Glutamatergic neuron (in vitro differentiated cells): ENCODE measurements around the gene PSMF1. TPM values are rescaled to one million over a fixed set of nuclear protein-coding genes. Genes with fewer than 3 reads are reported as not detected.

Experiments used
- DNase-seq: peaks from one replicate; pipeline ENCODE4 v3.0.0; 2022
- H3K27ac Mint-ChIP-seq: one replicate; pipeline ENCODE4 v1.8.0; 2020; ENCODE audit warnings: mild to moderate bottlenecking, mixed read lengths, inconsistent platforms; ENCODE audit not compliant: unreplicated experiment
- H3K27me3 Mint-ChIP-seq: one replicate; pipeline ENCODE4 v1.8.0; 2020; ENCODE audit warnings: mild to moderate bottlenecking, moderate library complexity, mixed read lengths, inconsistent platforms; ENCODE audit not compliant: unreplicated experiment
- H3K36me3 Mint-ChIP-seq: one replicate; pipeline ENCODE4 v1.8.0; 2020; ENCODE audit warnings: mild to moderate bottlenecking, mixed read lengths, inconsistent platforms; ENCODE audit not compliant: unreplicated experiment
- H3K4me1 Mint-ChIP-seq: one replicate; pipeline ENCODE4 v1.8.0; 2020; ENCODE audit warnings: mild to moderate bottlenecking, low read depth, mixed read lengths, inconsistent platforms; ENCODE audit not compliant: unreplicated experiment
- H3K4me3 Mint-ChIP-seq: one replicate; pipeline ENCODE4 v1.8.0; 2020; ENCODE audit warnings: mild to moderate bottlenecking, mixed read lengths, inconsistent platforms; ENCODE audit not compliant: unreplicated experiment
- H3K9me3 Mint-ChIP-seq: one replicate; pipeline ENCODE4 v1.8.0; 2020; ENCODE audit warnings: mild to moderate bottlenecking, moderate library complexity, mixed read lengths, inconsistent platforms; ENCODE audit not compliant: unreplicated experiment
- total RNA-seq: library from RNA; stranded (reverse); fragmentation: NEBNext Ultra II Directional; extraction: Animal tissue kit (Norgen Biotek cat#: 25700); gene quantifications from one replicate; pipeline ENCODE4 v1.2.1, GENCODE V29; 2021; ENCODE audit not compliant: unreplicated experiment
- TF ChIP-seq, protein P1 (sequence below): fragments of 200-600 bp; sonication (generic); IDR thresholded peaks from one replicate; pipeline ENCODE4 v1.5.0; 2021; ENCODE audit not compliant: partially characterized antibody, unreplicated experiment

PSMF1 gene
- total RNA-seq, 1 donor from 2014 or later = 241 TPM

DNA sequence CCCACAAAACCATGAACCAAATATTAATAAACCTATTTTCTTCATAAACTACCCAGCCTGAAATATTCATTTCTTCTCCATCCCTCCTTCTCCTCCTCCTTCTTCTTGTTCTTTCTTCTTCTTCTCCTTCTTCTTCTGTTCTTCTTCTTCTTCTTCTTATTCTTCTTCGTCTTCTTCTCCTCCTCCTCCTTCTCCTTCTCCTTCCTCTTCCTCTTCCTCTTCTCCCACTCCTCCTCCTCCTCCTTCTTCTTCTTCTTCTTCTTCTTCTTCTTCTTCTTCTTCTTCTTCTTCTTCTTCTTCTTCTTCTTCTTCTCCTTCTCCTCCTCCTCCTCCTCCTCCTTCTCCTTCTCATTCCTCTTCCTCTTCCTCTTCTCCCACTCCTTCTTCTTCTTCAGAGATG is 71.4 kb downstream of the PSMF1 start:
- no peak overlapping the region for H3K27ac Mint-ChIP-seq
- TF ChIP-seq, protein P1, sequence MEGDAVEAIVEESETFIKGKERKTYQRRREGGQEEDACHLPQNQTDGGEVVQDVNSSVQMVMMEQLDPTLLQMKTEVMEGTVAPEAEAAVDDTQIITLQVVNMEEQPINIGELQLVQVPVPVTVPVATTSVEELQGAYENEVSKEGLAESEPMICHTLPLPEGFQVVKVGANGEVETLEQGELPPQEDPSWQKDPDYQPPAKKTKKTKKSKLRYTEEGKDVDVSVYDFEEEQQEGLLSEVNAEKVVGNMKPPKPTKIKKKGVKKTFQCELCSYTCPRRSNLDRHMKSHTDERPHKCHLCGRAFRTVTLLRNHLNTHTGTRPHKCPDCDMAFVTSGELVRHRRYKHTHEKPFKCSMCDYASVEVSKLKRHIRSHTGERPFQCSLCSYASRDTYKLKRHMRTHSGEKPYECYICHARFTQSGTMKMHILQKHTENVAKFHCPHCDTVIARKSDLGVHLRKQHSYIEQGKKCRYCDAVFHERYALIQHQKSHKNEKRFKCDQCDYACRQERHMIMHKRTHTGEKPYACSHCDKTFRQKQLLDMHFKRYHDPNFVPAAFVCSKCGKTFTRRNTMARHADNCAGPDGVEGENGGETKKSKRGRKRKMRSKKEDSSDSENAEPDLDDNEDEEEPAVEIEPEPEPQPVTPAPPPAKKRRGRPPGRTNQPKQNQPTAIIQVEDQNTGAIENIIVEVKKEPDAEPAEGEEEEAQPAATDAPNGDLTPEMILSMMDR = no peak
- no peaks in the 10 kb centered on the region for H3K4me1 Mint-ChIP-seq
- H3K27me3 Mint-ChIP-seq = peaks cover 5% of the 10 kb centered on the region
- H3K4me3 Mint-ChIP-seq = no peak overlapping the region
- peaks cover 4% of the 10 kb centered on the region for H3K36me3 Mint-ChIP-seq
- DNase-seq = no peak
- peaks cover 7% of the 10 kb centered on the region for H3K9me3 Mint-ChIP-seq

DNA sequence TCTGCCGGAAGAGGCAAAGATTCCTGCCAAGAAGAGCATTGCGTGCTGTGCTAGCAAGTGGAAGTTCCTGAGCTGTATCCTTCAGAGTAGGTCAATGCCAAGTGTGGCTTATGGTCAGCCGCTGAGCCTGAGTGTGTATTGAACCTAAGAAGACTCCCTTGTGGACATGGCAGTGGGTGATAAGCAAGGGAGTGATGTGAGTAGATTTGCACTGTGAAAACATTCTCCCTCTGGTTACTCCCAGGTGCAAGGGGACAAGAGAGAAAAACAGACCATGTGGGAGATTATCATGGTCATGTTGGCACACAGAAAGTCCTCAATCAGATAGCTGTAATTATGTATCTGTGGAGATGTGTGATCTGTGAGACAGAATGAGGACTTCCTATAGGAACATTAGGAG is 72.4 kb downstream of the PSMF1 start:
- no peaks in the 10 kb centered on the region for H3K4me1 Mint-ChIP-seq
- H3K27ac Mint-ChIP-seq = no peak overlapping the region
- H3K9me3 Mint-ChIP-seq = peaks cover 6% of the 10 kb centered on the region
- TF ChIP-seq, protein P1 = no peak
- H3K4me3 Mint-ChIP-seq = no peak overlapping the region
- peaks cover 4% of the 10 kb centered on the region for H3K27me3 Mint-ChIP-seq
- peaks cover 9% of the 10 kb centered on the region for H3K36me3 Mint-ChIP-seq
- DNase-seq = no peak

DNA sequence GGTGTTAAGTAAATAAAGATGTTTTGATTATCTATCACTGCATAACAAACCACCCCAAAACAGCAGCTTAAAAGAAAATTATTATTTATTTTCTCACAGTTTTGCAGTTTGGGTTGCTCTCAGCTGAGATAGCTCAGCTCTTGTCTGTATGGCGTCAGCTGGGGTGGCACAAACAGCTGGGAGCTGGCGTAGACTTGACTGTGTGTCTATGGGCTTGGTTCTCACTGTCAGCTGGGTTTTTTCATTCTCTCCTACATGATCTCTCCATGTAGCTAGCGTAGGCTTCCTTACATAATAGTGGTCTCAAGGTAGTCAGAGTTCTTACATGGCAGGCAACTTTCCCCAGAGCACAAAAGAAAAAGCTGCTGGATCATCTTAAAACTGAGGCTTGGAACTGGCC is 72.9 kb downstream of the PSMF1 start:
- H3K4me1 Mint-ChIP-seq = no peaks in the 10 kb centered on the region
- no peak for DNase-seq
- H3K4me3 Mint-ChIP-seq = no peak overlapping the region
- H3K27ac Mint-ChIP-seq = no peak overlapping the region
- peaks cover 9% of the 10 kb centered on the region for H3K36me3 Mint-ChIP-seq
- TF ChIP-seq, protein P1 = no peak
- peaks cover 1% of the 10 kb centered on the region for H3K27me3 Mint-ChIP-seq
- H3K9me3 Mint-ChIP-seq = peaks cover 2% of the 10 kb centered on the region

DNA sequence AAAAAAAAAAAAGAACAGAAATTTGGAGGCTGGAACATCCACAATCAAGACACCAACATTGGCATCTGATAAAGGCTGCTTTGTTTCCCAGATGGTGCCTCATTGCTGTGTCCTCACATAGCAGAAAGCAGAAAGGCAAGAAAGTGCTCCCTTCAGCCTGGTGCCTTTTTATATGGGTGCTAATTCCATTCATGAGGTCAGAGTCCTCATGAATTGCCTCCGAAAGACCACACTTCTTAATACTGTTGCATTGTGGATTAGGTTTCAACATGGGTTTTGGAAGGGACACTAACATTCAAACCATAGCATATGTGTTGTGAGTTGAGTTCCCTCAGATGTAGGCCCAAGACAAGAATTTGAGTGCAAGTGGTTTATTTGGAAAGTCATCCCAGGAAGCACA is 76.8 kb downstream of the PSMF1 start:
- Mint-ChIP-seq H3K27ac (no peak overlapping the region), H3K36me3 (peaks cover 9% of the 10 kb centered on the region), H3K9me3 (no peaks in the 10 kb centered on the region), H3K4me1 (no peaks in the 10 kb centered on the region), H3K4me3 (no peak overlapping the region), H3K27me3 (peaks cover 5% of the 10 kb centered on the region)
- TF ChIP-seq, protein P1 = no peak
- DNase-seq = no peak

DNA sequence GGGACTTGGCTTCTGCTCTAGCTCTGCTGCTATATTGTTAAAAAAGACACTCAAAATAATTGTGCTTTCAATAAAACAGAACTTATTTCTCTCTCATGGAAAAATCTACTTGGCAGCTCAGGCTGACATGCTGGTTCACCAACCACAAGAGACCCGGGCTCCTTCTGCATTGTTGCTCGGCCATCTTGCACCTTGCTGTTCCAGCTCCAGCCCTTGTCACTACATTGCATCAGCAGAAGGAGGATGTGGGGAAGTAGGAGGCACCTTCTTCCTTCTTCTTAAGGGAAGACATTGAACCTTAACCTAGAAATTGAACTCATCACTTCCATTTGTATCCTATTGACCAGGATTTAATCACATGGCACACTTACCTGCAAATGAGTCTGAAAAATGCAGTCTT is 78.2 kb downstream of the PSMF1 start:
- peaks cover 5% of the 10 kb centered on the region for H3K36me3 Mint-ChIP-seq
- TF ChIP-seq, protein P1 = no peak
- no peaks in the 10 kb centered on the region for H3K4me1 Mint-ChIP-seq
- DNase-seq = no peak
- no peak overlapping the region for H3K4me3 Mint-ChIP-seq
- no peak overlapping the region for H3K27ac Mint-ChIP-seq
- peaks cover 5% of the 10 kb centered on the region for H3K27me3 Mint-ChIP-seq
- H3K9me3 Mint-ChIP-seq = no peaks in the 10 kb centered on the region
